Activated T-helper 1 cell treated with Interleukin-2 at 50 U/mL for 16 hours (primary cell): ENCODE measurements around the gene KPNB1.
A peak's percentile ranks its signal among the peaks of the same experiment; 100 is the strongest.

Experiments used
- DNase-seq: peaks from one replicate; pipeline ENCODE4 v3.0.0-alpha.2; 2020; ENCODE audit warnings: low read depth

The KPNB1 gene

DNA sequence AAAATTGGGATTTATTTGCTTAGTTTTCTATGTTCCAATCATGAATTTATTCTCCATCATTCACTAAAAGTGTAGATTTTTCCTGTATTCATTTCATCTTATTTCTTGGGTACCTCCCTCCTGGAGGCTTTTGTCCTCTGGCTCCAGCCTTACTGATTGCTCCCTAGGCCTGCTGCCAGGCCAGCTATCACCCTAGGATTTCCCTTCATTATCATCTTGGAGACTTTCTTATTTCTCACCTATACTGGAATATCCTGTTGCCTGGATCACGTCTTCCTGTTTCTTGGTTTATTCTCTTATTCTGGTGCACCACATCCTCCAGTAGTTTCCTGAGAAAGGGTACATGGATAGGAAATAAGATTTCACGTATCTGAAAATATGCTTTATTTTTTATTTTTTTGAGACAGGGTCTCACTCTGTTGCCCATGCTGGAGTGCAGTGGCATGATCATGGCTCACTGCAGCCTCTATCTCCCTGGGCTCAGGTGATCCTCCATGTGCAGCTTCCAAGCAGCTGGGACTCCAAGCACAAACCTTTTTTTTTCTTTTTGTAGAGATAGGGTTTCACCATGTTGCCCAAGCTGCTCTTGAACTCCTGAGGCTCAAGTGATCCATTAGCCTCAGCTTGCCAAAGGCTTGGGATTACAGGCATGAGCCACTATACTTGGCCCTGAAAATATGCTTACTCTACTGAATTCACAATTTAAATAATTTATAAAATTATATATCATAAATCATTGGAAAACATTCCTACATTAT is 13.3 kb upstream of the KPNB1 start:
- DNase-seq: no peak

DNA sequence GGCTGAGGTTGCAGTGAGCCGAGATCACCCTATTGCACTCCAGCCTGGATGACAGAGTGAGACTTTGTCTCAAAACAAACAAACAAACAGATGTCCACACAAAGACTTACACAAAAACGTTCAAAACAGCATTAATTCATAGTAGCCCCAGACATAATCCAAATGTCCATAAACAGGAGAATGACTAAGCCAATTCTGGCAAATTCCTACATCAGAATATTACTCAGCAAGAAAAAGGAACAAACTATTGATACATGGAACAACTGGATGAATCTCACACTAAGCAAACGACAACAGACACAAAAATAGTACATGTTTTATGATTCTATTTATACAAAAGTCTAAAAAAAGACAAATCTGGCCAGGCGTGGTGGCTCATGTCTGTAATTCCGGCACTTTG is 10.8 kb upstream of the KPNB1 start:
- DNase-seq: no peak

DNA sequence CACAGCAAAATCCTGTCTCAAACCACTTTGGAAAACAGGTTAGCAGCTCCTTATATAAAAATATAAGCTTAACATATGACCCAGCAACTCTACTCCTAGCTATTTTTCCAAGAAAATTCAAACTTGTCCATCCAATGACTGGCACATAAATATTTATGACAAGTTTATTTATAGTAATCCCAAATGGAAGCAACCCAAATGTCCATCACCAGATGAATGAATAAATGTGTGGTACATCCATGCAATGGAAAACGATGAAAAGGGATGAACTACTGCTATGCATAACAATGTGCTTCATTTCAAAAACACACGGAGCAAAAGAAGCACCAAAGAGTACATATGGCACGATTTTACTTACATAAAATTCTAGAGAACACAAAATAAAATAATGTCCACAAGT is 9.6 kb upstream of the KPNB1 start:
- DNase-seq: no peak

DNA sequence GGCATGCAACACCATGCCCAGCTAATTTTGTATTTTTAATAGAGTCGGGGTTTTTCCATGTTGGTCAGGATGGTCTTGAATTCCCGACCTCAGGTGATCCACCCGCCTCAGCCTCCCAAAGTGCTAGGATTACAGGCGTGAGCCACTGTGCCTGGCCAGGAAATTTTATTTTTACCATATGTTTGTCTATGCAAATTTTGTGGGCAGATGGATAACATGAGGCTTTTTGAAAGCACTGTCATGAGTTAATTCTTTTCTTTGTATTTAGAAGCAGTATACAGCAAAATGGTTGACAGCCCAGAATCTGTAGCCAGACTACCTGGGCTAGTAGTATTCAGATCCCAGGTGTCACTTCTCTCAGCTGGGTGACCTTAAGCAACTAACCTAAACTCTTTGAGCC is 8.5 kb upstream of the KPNB1 start:
- no peak for DNase-seq

DNA sequence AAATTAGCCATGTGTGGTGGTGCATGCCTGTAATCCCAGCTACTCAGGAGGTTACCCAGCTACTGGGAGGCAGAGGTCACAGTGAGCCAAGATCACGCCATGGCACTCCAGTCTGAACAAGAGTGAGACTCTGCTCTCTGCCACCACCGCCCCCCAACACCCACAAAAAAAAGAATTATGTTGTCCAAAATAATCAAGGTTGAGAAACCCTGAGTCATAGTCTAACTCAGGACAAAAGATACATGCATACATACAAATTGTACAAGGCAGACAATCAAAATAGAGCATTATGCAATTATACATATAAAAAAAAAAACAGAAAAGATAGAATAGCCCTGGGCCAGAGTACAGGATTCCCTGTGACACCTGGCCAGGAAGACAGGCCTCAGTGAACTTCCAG is 6.6 kb upstream of the KPNB1 start:
- no peak for DNase-seq

DNA sequence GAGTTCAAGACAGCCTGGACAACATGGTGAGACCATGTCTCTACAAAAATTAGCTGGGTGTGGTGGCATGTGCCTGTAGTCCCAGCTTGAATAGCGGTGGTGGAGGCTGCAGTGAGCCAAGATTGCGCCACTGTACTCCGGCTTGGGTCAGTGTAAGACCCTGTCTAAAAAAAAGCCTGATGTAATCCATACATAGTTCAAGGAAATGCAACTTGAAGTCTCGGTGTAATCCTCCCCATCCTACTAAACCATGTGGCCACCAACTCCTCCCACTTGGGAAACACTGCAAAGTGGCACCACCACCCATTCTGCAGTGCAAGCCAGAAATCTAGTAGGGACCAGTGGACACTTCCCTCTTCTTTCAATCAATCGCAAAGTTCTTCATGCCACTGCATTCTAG is 5.4 kb upstream of the KPNB1 start:
- no peak for DNase-seq

DNA sequence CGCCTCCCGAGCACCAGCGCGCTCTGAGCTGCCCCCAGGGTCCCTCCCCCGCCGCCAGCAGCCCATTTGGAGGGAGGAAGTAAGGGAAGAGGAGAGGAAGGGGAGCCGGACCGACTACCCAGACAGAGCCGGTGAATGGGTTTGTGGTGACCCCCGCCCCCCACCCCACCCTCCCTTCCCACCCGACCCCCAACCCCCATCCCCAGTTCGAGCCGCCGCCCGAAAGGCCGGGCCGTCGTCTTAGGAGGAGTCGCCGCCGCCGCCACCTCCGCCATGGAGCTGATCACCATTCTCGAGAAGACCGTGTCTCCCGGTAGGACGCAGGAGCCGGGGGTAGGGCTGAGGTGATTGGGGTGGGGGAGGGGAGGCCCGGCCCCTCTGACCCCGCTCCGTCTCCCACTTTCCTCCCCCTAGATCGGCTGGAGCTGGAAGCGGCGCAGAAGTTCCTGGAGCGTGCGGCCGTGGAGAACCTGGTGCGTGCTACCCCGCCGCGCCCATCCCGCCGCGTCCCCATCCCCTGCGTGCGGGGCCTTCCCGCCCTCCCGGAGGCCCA is 329 bp downstream of the KPNB1 start:
- DNase-seq: no peak

DNA sequence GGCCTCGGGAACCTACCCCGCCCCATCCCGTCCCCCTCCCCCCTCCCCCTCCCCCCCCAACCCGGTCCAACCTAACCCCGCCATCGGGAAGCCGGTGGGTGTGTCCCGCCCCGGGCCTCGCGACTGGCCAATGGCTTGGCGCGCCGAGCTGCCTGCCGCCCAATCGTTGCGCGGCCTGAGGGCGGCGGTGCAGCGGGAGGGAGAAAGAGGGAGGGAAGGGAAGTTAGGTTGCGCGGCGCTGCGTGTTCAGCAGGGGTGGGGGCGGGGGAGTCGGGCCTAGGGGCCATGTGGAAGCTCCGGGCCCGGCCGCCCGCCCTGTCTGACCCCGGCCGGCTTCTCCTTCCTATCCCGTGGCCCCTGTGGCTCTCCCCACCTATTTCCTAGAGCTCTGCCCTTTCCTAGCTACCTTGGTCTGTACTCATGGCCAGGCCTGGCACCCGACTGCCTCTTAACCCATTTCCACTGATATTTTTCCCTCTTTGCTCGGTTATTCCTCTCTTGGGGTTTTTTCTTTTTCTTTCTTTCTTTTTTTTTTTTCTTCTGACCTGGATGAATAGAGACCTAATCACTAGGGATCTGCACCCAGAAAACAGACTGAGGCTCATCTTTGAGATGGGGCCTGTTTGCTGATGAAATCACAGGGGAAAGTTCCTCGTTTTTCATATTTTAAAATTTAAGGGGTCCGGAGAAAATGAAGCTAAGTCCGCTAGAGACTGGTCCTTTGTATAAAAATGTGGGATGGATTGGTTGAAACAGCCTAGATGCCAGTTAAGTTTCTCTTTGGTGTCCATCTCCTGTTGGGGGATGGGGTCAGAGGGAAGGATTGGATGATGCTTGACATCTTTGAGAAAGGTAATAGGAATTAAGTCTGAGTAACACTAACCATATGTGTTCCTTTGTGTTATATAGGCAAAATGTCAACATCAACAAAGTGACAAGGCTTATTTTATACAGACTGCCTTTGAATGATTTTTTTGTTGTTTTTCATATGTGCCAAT is 1.1 kb downstream of the KPNB1 start:
- peak; percentile 88 for DNase-seq

DNA sequence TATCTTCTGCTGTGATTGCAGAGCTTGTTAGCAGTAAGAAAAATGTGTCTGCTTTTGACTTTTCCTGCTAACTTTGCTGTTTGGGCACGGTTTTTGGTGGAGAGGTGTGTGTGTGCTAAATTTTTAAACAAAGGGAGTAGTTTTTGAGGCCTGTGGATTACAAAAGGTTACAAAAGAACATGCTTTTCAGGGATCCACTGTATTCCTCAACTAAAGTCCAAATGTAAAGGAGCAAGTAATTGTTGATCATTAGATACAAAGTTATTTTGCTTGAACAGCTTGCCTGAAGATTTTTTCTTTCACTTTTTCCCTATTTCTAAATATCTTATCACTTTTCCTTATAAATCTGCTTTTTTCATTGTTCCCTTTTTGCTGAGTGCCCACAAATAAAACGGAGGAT is 2.0 kb downstream of the KPNB1 start:
- no peak for DNase-seq

DNA sequence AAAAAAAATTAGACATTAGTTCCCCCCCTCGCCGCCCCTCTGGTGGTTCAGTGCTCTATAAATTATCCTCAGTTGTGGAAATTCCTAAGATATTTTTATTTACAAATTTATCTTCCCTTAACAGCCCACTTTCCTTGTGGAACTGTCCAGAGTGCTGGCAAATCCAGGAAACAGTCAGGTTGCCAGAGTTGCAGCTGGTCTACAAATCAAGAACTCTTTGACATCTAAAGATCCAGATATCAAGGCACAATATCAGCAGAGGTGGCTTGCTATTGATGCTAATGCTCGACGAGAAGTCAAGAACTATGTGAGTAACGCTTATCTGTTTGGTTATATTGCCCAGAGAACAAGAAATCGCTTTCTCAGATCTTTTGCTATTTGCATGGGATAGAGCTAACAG is 2.9 kb downstream of the KPNB1 start:
- no peak for DNase-seq

DNA sequence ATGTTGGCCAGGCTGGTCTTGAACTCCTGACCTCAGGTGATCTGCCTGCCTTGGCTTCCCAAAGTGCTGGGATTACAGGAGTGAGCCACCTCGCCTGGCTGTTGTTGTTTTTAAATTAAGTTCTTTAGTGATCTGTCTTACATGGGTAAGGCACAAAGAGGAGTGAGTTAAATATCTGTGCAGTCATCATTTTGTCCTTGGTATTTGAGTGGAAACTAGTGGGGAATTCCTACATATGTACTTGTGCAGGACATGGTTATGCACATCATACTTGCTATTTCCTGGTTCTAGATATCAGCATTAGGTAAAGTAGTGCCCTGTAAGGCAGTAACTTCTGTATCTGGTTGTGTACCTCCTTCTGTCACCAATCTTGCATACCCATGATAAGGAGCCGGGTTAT is 3.7 kb downstream of the KPNB1 start:
- DNase-seq: no peak

DNA sequence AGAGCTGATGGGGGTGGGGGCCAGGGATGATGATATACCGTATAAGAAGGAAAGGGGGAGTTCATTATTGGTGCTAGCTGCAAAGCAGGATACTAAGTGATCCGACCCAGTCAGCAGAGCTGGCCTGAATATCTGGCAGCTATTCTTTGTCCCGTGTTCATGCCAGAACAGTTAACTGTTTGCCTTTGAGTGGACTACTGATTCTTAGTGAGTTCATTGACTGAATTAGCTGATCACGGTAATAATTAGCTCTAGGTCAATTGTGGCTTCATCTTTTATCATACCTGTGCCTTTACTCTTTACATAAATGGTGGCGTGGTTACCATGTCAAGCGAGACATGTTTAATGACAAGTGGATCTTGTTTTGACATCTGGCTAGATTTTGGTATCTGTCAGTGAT is 5.3 kb downstream of the KPNB1 start:
- DNase-seq: no peak

DNA sequence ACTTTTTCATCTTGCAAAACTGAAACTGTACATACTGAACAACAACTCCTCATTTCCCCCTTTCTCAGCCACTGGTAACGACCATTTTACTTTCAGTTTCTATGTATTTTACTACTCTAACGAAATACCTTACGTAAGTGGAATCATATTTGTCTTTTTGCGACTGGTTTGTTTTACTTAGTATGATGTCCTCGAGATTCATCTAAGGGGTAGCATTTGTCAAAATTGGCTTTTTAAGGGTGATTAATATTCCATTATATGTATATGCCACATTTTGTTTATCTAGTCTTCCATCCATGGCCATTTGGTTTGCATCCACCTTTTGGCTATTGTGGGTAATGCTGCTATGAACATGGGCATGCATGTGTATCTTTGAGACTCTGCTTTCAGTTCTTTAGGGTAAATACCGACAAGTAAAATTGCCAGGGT is 10.4 kb downstream of the KPNB1 start:
- DNase-seq: no peak

DNA sequence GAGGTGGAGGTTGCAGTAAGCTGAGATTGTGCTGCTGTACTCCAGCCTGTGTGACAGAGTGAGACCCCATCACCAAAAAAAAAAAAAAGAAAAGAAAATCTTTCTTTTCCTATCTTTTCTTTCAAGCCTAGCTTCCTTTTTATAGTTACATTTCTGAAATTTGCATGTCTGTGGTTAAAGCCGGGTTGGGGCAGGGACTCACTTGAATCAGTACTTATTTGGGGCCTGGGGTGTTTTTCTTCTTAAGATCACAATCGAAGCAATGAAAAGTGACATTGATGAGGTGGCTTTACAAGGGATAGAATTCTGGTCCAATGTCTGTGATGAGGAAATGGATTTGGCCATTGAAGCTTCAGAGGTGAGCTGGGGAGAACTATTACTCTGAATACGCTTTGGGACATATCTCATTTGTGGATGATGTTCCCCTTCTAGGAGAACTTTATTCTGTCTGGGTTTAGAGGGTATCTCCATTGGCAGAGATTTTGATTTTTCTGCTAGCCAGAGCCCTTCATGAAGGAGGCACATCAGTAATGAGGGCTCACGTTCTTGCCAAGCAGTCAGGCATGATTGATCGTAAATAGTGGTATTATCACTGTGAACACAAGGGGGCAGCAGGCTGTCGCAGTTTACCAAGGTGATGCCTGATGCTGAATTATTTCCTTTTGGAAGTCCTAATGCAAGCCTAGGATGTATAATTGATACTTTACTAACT is 14.3 kb downstream of the KPNB1 start:
- peak; percentile 37 for DNase-seq

DNA sequence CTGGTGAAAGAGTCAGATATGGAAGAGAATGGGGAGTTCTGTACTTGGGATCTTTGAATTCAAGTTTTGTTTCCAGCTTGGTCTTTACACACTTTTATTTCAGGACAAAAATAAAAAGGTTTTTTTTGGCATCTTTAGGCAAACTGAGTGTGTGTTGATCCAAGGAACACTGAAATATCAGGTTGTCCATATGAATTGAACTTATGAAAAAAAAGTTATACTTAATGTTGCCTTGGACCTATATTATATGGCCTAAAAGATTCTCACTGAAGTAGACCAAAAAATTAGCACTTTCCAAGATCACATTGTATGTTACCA is 14.9 kb downstream of the KPNB1 start:
- DNase-seq: no peak

DNA sequence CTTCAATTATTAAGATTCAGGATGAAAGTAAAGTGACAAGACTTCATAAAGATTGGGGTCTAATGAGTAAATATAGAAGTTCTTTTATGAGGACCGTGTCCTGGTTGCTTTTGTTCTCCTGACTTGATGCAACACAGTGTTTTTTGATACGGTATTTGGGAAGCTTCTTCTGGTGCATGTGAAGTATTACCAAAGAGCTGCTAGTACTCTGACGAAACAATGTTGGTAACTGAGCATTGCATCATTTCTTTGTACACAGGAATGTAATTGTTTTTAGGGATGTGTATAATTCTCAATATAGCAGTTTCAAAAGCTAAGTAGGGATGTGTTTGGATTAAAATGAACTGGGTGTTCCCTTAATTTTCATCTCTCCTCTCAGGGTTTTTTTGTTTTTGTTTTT is 15.9 kb downstream of the KPNB1 start:
- no peak for DNase-seq

DNA sequence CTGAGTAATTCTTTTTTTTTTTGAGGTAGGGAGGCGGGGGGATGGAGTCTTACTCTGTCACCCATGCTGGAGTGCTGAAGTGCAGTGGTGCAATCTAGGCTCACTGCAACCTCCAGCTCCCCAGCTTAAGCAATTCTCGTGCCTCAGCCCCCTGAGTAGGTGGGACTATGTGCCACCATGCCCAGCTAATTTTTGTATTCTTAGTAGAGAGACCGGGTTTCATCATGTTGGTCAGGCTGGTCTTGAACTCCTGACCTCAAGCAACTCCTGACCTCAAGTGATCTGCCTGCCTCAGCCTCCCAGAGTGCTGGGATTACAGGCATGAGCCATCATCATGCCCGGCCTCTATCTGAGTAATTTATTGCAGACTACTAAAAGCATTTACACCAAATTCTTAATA is 19.4 kb downstream of the KPNB1 start:
- DNase-seq: no peak

DNA sequence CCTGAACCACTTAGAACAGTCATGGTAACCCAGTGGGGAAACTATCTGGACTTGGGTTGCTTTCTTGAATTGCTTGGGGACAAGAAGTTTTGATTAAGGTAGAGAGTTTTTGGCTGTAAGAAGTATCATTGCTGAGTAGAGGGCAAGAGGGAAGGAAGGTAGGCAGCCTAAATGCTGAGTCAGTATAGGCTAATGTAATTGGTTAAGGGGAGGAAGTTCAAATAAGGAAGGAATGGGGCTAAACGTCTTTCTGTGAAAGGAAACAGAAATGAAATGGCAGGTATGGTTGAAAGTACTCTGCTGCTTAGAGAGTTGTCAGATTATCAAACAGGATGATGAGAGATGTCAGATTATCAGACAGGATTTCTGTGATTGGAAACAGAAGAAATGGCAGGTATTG is 20.3 kb downstream of the KPNB1 start:
- DNase-seq: no peak

DNA sequence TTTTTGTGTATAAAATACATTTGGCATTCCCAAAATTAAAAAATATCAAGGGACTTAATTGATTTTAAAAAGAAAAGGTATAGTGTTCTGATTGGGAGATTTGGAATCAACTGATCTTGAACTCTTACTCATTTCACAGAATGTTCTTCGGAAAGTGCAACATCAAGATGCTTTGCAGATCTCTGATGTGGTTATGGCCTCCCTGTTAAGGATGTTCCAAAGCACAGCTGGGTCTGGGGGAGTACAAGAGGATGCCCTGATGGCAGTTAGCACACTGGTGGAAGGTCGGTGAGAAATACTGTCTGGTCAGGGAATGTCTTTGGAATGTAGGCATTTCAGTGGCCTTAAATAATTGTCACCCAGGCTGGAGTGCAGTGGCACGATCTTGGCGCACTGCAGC is 24.8 kb downstream of the KPNB1 start:
- no peak for DNase-seq

DNA sequence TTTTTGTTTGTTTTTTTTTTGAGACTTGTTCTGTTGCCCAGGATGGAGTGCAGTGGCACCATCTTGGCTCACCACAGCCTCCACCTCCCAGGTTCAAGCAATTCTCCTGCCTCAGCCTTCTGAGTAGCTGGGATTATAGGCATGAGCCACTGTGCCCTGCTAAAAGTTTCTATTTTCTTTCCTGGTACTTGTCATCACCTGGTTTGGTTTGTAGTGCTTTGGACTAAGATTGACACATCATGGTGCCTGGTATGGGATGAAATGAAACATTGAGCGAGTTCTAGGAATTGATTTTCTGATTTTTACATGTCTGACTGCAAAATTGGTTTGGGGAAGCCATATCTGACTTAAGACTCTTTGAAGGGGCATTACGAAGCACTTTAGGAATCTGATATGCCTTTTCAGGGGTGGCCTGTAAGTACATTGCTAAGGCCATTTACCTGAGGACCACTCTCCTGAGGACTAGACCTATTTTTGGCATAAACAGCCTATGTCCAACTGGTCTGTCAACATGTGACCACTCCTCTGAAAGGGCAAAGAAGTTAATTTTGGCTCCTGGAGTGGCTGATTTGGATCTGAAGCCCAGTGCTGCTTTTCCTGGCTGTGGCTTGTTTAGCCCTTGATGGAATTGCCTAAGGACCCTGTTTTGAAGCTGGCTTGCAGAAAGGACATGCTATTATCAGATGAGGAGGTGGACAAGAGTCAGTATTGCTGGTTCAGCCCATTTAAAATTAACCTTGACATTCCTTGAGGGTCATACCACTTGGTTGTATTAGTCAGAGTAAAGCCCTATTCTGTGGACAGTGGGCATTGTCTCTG is 25.9 kb downstream of the KPNB1 start:
- DNase-seq: no peak

DNA sequence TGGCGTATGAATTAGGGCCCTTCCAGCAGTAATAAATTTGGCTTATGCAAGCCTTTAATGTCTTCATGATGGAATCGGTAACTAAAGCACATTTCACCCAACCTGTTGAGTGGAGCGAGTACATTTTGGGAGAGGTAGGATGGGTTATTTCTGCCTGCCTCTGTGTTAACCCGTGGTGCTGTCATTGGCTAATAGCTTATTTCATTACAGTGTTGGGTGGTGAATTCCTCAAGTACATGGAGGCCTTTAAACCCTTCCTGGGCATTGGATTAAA is 26.4 kb downstream of the KPNB1 start:
- no peak for DNase-seq
